DOHH2 (cell line): ENCODE measurements around the gene FAM135A.

Experiments
- H3F3A ChIP-seq: fragments of 200-600 bp; sonication (generic), shearing (Covaris generic); 2 replicates; pipeline ENCODE4 v1.6.0; 2016; ENCODE audit warnings: antibody characterized with exemption, mild to moderate bottlenecking; ENCODE audit not compliant: control insufficient read depth, insufficient read depth
- H3K27ac ChIP-seq: fragments of 200-600 bp; sonication (generic); 2 replicates; pipeline ENCODE4 v1.5.1; 2014; ENCODE audit warnings: low read depth, mild to moderate bottlenecking, low read length, moderate library complexity
- H3K27me3 ChIP-seq: fragments of 200-600 bp; sonication (generic); 2 replicates; pipeline ENCODE4 v1.6.1; 2014; ENCODE audit warnings: mild to moderate bottlenecking, low read length, mixed read lengths; ENCODE audit not compliant: control insufficient read depth
- H3K36me3 ChIP-seq: fragments of 200-600 bp; sonication (generic); 2 replicates; pipeline ENCODE4 v1.6.1; 2014; ENCODE audit warnings: mild to moderate bottlenecking, low read length, moderate library complexity, mixed read lengths; ENCODE audit not compliant: control insufficient read depth
- H3K4me1 ChIP-seq: fragments of 200-600 bp; sonication (generic); 2 replicates; pipeline ENCODE4 v1.6.1; 2014; ENCODE audit warnings: mild to moderate bottlenecking, low read length, mixed read lengths; ENCODE audit not compliant: control insufficient read depth
- H3K4me2 ChIP-seq: fragments of 200-600 bp; sonication (generic); 2 replicates; pipeline ENCODE4 v1.6.0; 2014; ENCODE audit warnings: mild to moderate bottlenecking, low read length, moderate library complexity
- H3K4me3 ChIP-seq: fragments of 200-600 bp; sonication (generic); 2 replicates; pipeline ENCODE4 v1.5.1; 2014; ENCODE audit warnings: mild to moderate bottlenecking, low read length, mixed read lengths
- H3K79me2 ChIP-seq: fragments of 200-600 bp; sonication (generic); 2 replicates; pipeline ENCODE4 v1.6.1; 2014; ENCODE audit warnings: mild to moderate bottlenecking, low read length, mixed read lengths; ENCODE audit not compliant: control insufficient read depth
- H3K9me2 ChIP-seq: fragments of 200-600 bp; sonication (generic); replicated peaks from 2 replicates; pipeline ENCODE4 v1.6.1; 2014; ENCODE audit warnings: mild to moderate bottlenecking, low read length, mixed read lengths; ENCODE audit not compliant: control insufficient read depth
- H3K9me3 ChIP-seq: fragments of 200-600 bp; sonication (generic); 2 replicates; pipeline ENCODE4 v1.6.1; 2014; ENCODE audit warnings: antibody characterized with exemption, low read length, mixed read lengths; ENCODE audit not compliant: control insufficient read depth, insufficient read depth
- H4K20me1 ChIP-seq: fragments of 200-600 bp; sonication (generic); 2 replicates; pipeline ENCODE4 v1.6.0; 2014; ENCODE audit warnings: low read depth, mild to moderate bottlenecking, antibody characterized with exemption, low read length, moderate library complexity; ENCODE audit not compliant: control insufficient read depth, insufficient read depth
- EZH2phosphoT487 ChIP-seq: fragments of 200-600 bp; sonication (generic); IDR thresholded peaks from 2 replicates; pipeline ENCODE4 v1.6.1; 2017; ENCODE audit warnings: borderline replicate concordance, mild to moderate bottlenecking, antibody characterized with exemption, low read length, moderate library complexity, mixed read lengths
- TF ChIP-seq, protein P1 (sequence below): fragments of 200-600 bp; sonication (generic); IDR thresholded peaks from one replicate; pipeline ENCODE4 v1.5.1; 2014; ENCODE audit warnings: antibody characterized with exemption, mild to moderate bottlenecking, low read depth, low read length; ENCODE audit not compliant: poor library complexity, severe bottlenecking

FAM135A gene

DNA sequence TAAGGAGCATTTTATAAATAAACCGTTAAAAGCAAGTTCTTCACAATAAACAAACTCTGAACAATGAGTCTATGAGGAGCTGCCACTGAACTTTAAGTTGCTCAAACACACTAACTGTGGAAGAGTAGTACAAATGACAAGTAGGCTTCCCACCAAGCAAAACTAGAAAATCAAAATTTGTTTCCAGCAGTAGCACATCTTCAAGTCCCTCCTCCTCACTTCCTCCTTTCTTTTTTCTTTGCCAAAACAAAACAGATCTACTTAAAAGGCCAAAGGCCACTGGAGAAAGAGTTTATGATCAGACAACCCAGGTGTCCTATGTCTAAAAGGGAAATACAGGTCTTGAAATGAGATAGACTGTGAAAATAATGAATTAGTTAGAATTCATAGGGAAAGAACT, 17.1 kb upstream of the FAM135A start:
- no peak overlapping the region for H3K4me2 ChIP-seq
- H3K4me3 ChIP-seq, result no peak overlapping the region
- H3K79me2 ChIP-seq, result no peaks in the 10 kb centered on the region

DNA sequence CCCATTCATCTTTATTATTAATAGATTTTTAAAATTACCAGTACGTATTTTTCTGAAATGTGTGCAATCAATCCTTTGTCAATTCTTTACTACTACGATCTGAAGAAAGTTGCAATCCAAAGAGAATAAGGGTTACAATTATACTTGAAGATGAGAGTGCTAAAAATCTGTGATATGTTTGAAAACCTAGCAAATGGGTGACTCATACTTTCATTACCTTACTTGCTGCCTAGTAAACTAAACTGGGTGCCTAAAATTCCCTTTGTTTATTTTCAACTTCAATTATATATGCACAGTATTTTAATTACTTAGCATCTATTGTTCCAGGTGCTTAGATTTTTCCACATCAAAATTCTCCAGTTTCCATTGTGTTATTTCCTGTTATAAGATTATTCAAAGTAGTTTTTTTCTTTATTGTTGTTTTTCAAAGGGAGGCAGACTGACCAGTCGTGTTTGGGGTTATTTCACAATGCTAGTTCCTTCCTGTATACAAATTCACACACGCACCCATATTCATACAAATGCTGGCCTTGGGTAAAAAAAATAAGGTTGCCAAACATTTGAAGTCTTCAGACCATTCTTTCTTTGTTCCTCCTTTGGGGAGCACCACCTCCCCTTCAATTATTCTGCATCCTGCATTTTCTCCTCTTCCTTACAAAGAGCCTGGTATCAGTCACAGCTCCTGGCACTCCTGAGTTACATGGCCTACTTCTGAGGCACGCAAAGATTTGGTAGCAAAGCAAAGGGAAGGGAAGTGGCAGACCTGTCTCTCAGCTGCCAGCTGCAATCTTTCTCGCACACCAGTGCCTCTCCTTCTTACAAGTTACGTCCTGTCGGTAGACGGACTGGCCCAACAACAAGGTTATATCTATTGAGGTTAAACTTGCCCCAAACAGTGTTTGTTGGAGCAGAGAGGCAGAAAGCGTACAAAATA, 16.2 kb upstream of the FAM135A start:
- no peaks in the 10 kb centered on the region for H3F3A ChIP-seq
- H3K27ac ChIP-seq, result no peak overlapping the region
- H3K4me2 ChIP-seq, result no peak overlapping the region
- H3K4me1 ChIP-seq, result peaks cover 8% of the 10 kb centered on the region; the same call in 1 of the 2 replicates
- H3K36me3 ChIP-seq, result no peaks in the 10 kb centered on the region
- peaks cover 9% of the 10 kb centered on the region for H3K27me3 ChIP-seq
- H3K9me3 ChIP-seq, result no peaks in the 10 kb centered on the region
- no peak overlapping the region for H3K4me3 ChIP-seq
- H3K79me2 ChIP-seq, result no peaks in the 10 kb centered on the region
- no peaks in the 10 kb centered on the region for H3K9me2 ChIP-seq
- no peaks in the 10 kb centered on the region for H4K20me1 ChIP-seq
- TF ChIP-seq EZH2phosphoT487, result no peak
- TF ChIP-seq, protein P1, sequence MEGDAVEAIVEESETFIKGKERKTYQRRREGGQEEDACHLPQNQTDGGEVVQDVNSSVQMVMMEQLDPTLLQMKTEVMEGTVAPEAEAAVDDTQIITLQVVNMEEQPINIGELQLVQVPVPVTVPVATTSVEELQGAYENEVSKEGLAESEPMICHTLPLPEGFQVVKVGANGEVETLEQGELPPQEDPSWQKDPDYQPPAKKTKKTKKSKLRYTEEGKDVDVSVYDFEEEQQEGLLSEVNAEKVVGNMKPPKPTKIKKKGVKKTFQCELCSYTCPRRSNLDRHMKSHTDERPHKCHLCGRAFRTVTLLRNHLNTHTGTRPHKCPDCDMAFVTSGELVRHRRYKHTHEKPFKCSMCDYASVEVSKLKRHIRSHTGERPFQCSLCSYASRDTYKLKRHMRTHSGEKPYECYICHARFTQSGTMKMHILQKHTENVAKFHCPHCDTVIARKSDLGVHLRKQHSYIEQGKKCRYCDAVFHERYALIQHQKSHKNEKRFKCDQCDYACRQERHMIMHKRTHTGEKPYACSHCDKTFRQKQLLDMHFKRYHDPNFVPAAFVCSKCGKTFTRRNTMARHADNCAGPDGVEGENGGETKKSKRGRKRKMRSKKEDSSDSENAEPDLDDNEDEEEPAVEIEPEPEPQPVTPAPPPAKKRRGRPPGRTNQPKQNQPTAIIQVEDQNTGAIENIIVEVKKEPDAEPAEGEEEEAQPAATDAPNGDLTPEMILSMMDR, result no peak

More for the DNA sequence above, 17.1 kb upstream of the FAM135A start:
- Histone ChIP-seq H3F3A (no peaks in the 10 kb centered on the region), H3K9me2 (no peaks in the 10 kb centered on the region), H3K27ac (no peak overlapping the region), H4K20me1 (no peaks in the 10 kb centered on the region), H3K27me3 (peaks cover 9% of the 10 kb centered on the region), H3K36me3 (no peaks in the 10 kb centered on the region), H3K4me1 (peaks cover 8% of the 10 kb centered on the region; the same call in 1 of the 2 replicates), H3K9me3 (no peaks in the 10 kb centered on the region)
- TF ChIP-seq, protein P1, result no peak
- no peak for TF ChIP-seq EZH2phosphoT487

DNA sequence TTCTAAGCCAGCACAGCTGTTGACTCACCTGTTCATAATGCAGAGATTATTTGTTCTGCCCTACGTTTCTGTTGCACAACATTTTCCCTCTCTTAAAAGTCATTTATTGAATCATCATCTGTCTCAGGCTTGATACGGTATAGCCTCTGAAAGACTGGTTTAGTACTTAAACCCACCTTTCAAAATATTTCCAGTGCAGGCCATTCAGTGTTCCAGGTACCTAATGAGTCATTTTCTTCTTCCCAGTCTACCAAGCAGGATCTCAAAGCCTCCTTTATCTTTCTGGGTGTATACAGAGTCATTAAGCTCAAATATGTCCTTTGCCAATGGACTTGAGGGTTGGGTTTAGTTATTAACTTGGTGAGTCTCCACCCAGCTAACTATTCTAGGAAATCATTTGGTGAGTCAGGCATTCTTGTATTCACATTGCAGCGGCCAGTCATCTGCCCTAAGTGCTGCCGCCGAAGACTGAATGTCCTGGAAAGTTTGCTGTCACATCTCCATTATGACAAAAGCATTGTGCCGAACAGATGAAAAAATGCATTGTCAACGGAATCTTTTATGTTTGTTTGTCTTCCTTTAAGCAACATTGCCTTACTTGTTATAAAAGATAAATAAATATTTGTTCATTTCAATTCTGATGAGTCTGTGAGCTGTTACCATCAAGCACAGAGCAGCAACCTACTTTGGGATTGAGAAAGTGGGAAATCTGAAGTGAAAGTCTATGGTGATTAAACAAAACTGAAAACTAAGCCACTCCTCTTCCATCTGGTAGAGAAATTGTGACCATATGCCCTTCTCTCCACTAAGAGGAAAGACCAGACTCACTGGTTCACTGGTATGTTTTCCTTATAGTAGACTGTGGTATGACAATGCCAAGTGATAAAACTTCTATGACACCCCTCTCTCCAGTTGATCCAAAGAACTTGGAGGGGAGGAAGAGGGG, 14.3 kb upstream of the FAM135A start:
- TF ChIP-seq, protein P1, result no peak
- TF ChIP-seq EZH2phosphoT487, result no peak
- H3K4me1 ChIP-seq, result peaks cover 8% of the 10 kb centered on the region; the same call in 1 of the 2 replicates
- H3K4me3 ChIP-seq, result no peak overlapping the region
- H3K9me2 ChIP-seq, result no peaks in the 10 kb centered on the region
- no peaks in the 10 kb centered on the region for H4K20me1 ChIP-seq
- H3K9me3 ChIP-seq, result no peaks in the 10 kb centered on the region
- H3F3A ChIP-seq, result no peaks in the 10 kb centered on the region
- H3K79me2 ChIP-seq, result no peaks in the 10 kb centered on the region
- no peaks in the 10 kb centered on the region for H3K36me3 ChIP-seq
- no peak overlapping the region for H3K4me2 ChIP-seq
- peaks cover 12% of the 10 kb centered on the region for H3K27me3 ChIP-seq
- no peak overlapping the region for H3K27ac ChIP-seq
